K562 (cell line): ENCODE data around the gene TRANK1. TPM values are rescaled to one million over a fixed set of nuclear protein-coding genes. Genes with fewer than 3 reads are reported as not detected.

Source experiments
- ATAC-seq: fragments of 200-7000 bp; cut with Tn5 transposase; 3 replicates; pipeline ENCODE4 v1.9.1; 2020; ENCODE audit warnings: moderate library complexity
- BruUV-seq: library from RNA; stranded (reverse); fragments of 400-500 nt; replicated peaks from 2 replicates; lab custom pipeline; 2021; lab: Mats Ljungman, UMichigan
- CTCF ChIA-PET: fragments of 300-600 bp; formaldehyde crosslinking; extraction: SDS; loops from one replicate; lab custom pipeline; 2021; ENCODE audit warnings: low intra/inter-chr PET ratio; lab: Yijun Ruan, JAX
- POLR2A ChIA-PET: fragments of 300-600, 350-650 bp; sonication (Branson Sonifier 250); formaldehyde crosslinking; extraction: SDS; loops from one replicate; lab custom pipeline; 2021; ENCODE audit warnings: antibody characterized with exemption, inconsistent platforms; lab: Yijun Ruan, JAX
- DNase-seq, 4 experiments: peaks; one replicate each; pipeline versions ENCODE4 v3.0.0 to v3.0.0-alpha.2; 2011 to 2018; ENCODE audit warnings: low spot score in 3 of 4, mixed read lengths in 3 of 4; ENCODE audit errors: extremely low read depth in 1 of 4
- FAIRE-seq: peaks from 2 replicates; lab custom pipeline; 2011; peaks lifted over from hg19 to GRCh38; lab: Jason Lieb, UNC
- H2AFZ ChIP-seq: 2 replicates; pipeline ENCODE4 v1.6.0; 2011; ENCODE audit warnings: low read depth, low read length, control low read depth, inconsistent platforms
- H3K27ac ChIP-seq: fragments of 200-600 bp; 3 replicates; pipeline ENCODE4 v1.8.0; 2011; ENCODE audit warnings: low read depth, mild to moderate bottlenecking, control low read depth, inconsistent platforms, low read length, moderate library complexity, mixed read lengths; ENCODE audit errors: extremely low read depth
- H3K27me3 ChIP-seq, 2 experiments: fragments of 300-600 bp in 1 of 2; 2 replicates in 1 of 2; 3 replicates in 1 of 2; pipeline versions ENCODE4 v1.6.0 to v1.8.0; 2011; ENCODE audit warnings: inconsistent platforms in 2 of 2, low read length in 2 of 2, mild to moderate bottlenecking in 1 of 2, mixed read lengths in 1 of 2, moderate library complexity in 1 of 2; ENCODE audit not compliant: control insufficient read depth in 2 of 2, insufficient read depth in 2 of 2
- H3K36me3 ChIP-seq: fragments of 300-600 bp; 3 replicates; pipeline ENCODE4 v1.8.0; 2011; ENCODE audit warnings: mild to moderate bottlenecking, low read length, inconsistent platforms; ENCODE audit not compliant: control insufficient read depth, insufficient read depth
- H3K4me1 ChIP-seq, 2 experiments: fragments of 200-600 bp in 1 of 2; replicated peaks in 1 of 2; 2 replicates in 1 of 2; 3 replicates in 1 of 2; pipeline versions ENCODE4 v1.5.1 to v1.8.0; 2011; ENCODE audit warnings: inconsistent platforms in 2 of 2, low read length in 2 of 2, mild to moderate bottlenecking in 1 of 2, mixed read lengths in 1 of 2, moderate library complexity in 1 of 2; ENCODE audit not compliant: control insufficient read depth in 2 of 2, insufficient read depth in 2 of 2
- H3K4me2 ChIP-seq: 2 replicates; pipeline ENCODE4 v1.6.1; 2011; ENCODE audit warnings: low read length, control low read depth, inconsistent platforms, mixed read lengths; ENCODE audit not compliant: insufficient read depth
- H3K4me3 ChIP-seq: fragments of 200-600 bp; sonication (generic), shearing (Covaris generic); 2 replicates; pipeline ENCODE4 v1.5.1; 2016; ENCODE audit warnings: control low read depth, inconsistent platforms
- H3K79me2 ChIP-seq: fragments of 200-600 bp; 3 replicates; pipeline ENCODE4 v1.8.0; 2011; ENCODE audit warnings: low read length, inconsistent platforms; ENCODE audit not compliant: control insufficient read depth, insufficient read depth
- H3K9ac ChIP-seq, 2 experiments: 2 replicates each; pipeline versions ENCODE4 v1.6.0 to v1.6.1; 2011; ENCODE audit warnings: low read depth in 2 of 2, low read length in 2 of 2, control low read depth in 1 of 2, inconsistent platforms in 1 of 2, mild to moderate bottlenecking in 1 of 2, mixed read lengths in 1 of 2; ENCODE audit not compliant: insufficient read depth in 1 of 2
- H3K9me1 ChIP-seq: one replicate; pipeline ENCODE4 v1.6.0; 2011; ENCODE audit warnings: inconsistent platforms, mild to moderate bottlenecking, low read length, moderate library complexity; ENCODE audit not compliant: control insufficient read depth, insufficient read depth
- H3K9me3 ChIP-seq: replicated peaks from 2 replicates; pipeline ENCODE4 v1.5.1; 2011; ENCODE audit warnings: low read depth, low read length, inconsistent platforms; ENCODE audit not compliant: control insufficient read depth, insufficient read depth
- H4K20me1 ChIP-seq: replicated peaks from 2 replicates; pipeline ENCODE4 v1.6.1; 2011; ENCODE audit warnings: low read length, inconsistent platforms, mixed read lengths; ENCODE audit not compliant: control insufficient read depth, insufficient read depth
- ASH1L ChIP-seq: fragments of 450-650 bp; IDR thresholded peaks from 2 replicates; pipeline ENCODE4 v1.6.1; 2018; ENCODE audit warnings: borderline replicate concordance, mild to moderate bottlenecking, low read depth; ENCODE audit not compliant: partially characterized antibody
- C11orf30 ChIP-seq: fragments of 450-650 bp; IDR thresholded peaks from 2 replicates; pipeline ENCODE4 v1.6.1; 2016; ENCODE audit warnings: low read depth, mild to moderate bottlenecking
- CBX2 ChIP-seq: fragments of 200-600 bp; sonication (generic); IDR thresholded peaks from one replicate; pipeline ENCODE4 v1.6.1; 2012; ENCODE audit warnings: mild to moderate bottlenecking, low read length, inconsistent platforms; ENCODE audit not compliant: insufficient read depth, poor library complexity, severe bottlenecking
- FUS ChIP-seq: fragments of 200-400 bp; formaldehyde crosslinking; optimal IDR thresholded peaks from 2 replicates; pipeline ENCODE3; 2017; ENCODE audit warnings: low read depth, low read length
- HDGF ChIP-seq: fragments of 450-650 bp; IDR thresholded peaks from 2 replicates; pipeline ENCODE4 v1.6.1; 2016
- HNRNPUL1 ChIP-seq: fragments of 200-400 bp; formaldehyde crosslinking; IDR thresholded peaks from 2 replicates; pipeline ENCODE4 v1.6.1; 2017; ENCODE audit warnings: low read length
- HOXB6 ChIP-seq: fragments of 250-450 bp; sonication (Bioruptor Pico); IDR thresholded peaks from 2 replicates; pipeline ENCODE4 v1.5.1; 2022; ENCODE audit warnings: mild to moderate bottlenecking, borderline replicate concordance
- HSF4 ChIP-seq: fragments of 250-450 bp; sonication (Bioruptor Pico); IDR thresholded peaks from 2 replicates; pipeline ENCODE4 v2.1.2; 2022; ENCODE audit warnings: mild to moderate bottlenecking, moderate library complexity, borderline replicate concordance
- JUN ChIP-seq, 2 experiments: sonication (generic) in 1 of 2; formaldehyde crosslinking in 1 of 2; IDR thresholded peaks; 2 replicates each; pipeline versions ENCODE4 v1.6.1 to v1.8.0; 2012 to 2022; ENCODE audit warnings: borderline replicate concordance in 2 of 2, mild to moderate bottlenecking in 2 of 2, improper control_type of control experiment in 1 of 2, low read depth in 1 of 2, low read length in 1 of 2, missing genetic modification reagents in 1 of 2
- NFATC3 ChIP-seq: fragments of 450-650 bp; IDR thresholded peaks from 2 replicates; pipeline ENCODE4 v1.6.1; 2017; ENCODE audit warnings: mild to moderate bottlenecking
- RAD21 ChIP-seq, 2 experiments: fragments of 250-450 bp in 1 of 2; fragments of 450-650 bp in 1 of 2; sonication (Bioruptor Pico) in 1 of 2; formaldehyde crosslinking in 1 of 2; IDR thresholded peaks in 1 of 2; conservative IDR thresholded peaks in 1 of 2; 2 replicates each; pipeline versions ENCODE4 v1.4.0 to v1.8.0; 2020 to 2022; ENCODE audit warnings: mild to moderate bottlenecking in 2 of 2, moderate library complexity in 1 of 2
- RFX1 ChIP-seq: fragments of 450-650 bp; IDR thresholded peaks from 2 replicates; pipeline ENCODE4 v1.6.1; 2016; ENCODE audit warnings: mild to moderate bottlenecking, moderate library complexity
- ZNF57 ChIP-seq: fragments of 450-650 bp; formaldehyde crosslinking; IDR thresholded peaks from 2 replicates; pipeline ENCODE4 v1.4.0; 2020; ENCODE audit warnings: mild to moderate bottlenecking, moderate library complexity
- WGBS: fragments of 100-300 bp; shearing (Covaris generic); methylation state at CpG from one replicate; pipeline ENCODE4 v1.1.6; 2016; ENCODE audit warnings: low coverage, mixed read lengths; ENCODE audit not compliant: insufficient coverage; ENCODE audit errors: missing lambda C conversion rate; 5-methylcytosine and 5-hydroxymethylcytosine counted together
- in situ Hi-C: fragments of 300-500 bp; cut with MboI; formaldehyde crosslinking; loops from 4 replicates; pipeline ENCODE4 v1.15.0; 2018; ENCODE audit warnings: inconsistent platforms, mixed read lengths
- intact Hi-C: fragments of 100-400 bp; cut with micrococcal nuclease; formaldehyde crosslinking; loops from 2 replicates; pipeline ENCODE4 v1.14.2; 2022
- polyA plus RNA-seq, 8 experiments: library from polyadenylated mRNA; depleted of rRNA in 4 of 8; stranded (reverse) in 5 of 8; unstranded in 3 of 8; fragments of >200 nt; fragmentation: Nextera tagmentation in 2 of 8; fragmentation: Illumina TruSeq in 1 of 8; extraction: Ambion mirVana in 2 of 8; extraction: Trizol in 1 of 8; gene quantifications; 2 replicates each; pipeline versions ENCODE4 v1.2.1 to v1.2.3, GENCODE V29; 2011 to 2014; ENCODE audit warnings: inconsistent platforms in 1 of 8, missing spikeins in 1 of 8
- total RNA-seq, 7 experiments: library from RNA; depleted of rRNA in 6 of 7; stranded (reverse); fragments of >200 nt in 6 of 7; fragmentation: Illumina TruSeq in 2 of 7; extraction: Trizol in 2 of 7; gene quantifications; 2 replicates each; pipeline versions ENCODE4 v1.2.1 to v1.2.3, GENCODE V29; 2011 to 2021; ENCODE audit warnings: low replicate concordance in 1 of 7
- TF ChIP-seq, protein P1 (sequence below): fragments of 250-450 bp; sonication (Bioruptor Pico); IDR thresholded peaks from 2 replicates; pipeline ENCODE4 v1.5.0; 2020; ENCODE audit warnings: mild to moderate bottlenecking

Gene TRANK1
- total and polyA plus RNA-seq, 9 of the 15 experiments (the other 6 are each of a cell fraction or from before 2014, with no cell fraction given) = 0.41 to 5.3 (median 2.1) TPM

DNA sequence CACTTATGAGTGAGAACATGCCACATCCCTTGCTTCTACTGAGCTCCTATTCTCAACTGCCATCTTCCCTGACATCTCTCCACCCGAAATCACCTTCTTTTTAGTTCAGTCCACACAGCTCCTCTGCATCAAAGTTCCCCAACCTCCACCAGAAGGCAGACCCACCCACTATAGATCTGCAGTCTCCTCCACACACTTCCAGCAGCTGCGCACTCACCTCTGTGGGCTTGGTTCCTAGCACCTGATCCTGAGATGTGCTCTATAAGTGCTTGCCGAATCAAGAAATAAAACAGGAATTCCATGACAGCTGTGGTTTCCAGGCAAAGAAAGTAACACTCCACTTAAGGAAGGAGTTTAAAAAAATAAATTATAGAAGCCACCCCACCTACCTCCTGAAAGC, 85.4 kb downstream of the TRANK1 start (continued):
- no peak for TF ChIP-seq CBX2
- no peak for TF ChIP-seq HNRNPUL1
- TF ChIP-seq, protein P1, sequence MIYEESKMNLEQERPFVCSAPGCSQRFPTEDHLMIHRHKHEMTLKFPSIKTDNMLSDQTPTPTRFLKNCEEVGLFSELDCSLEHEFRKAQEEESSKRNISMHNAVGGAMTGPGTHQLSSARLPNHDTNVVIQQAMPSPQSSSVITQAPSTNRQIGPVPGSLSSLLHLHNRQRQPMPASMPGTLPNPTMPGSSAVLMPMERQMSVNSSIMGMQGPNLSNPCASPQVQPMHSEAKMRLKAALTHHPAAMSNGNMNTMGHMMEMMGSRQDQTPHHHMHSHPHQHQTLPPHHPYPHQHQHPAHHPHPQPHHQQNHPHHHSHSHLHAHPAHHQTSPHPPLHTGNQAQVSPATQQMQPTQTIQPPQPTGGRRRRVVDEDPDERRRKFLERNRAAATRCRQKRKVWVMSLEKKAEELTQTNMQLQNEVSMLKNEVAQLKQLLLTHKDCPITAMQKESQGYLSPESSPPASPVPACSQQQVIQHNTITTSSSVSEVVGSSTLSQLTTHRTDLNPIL = no peak
- TF ChIP-seq C11orf30 = no peak
- no peak for TF ChIP-seq RFX1

DNA sequence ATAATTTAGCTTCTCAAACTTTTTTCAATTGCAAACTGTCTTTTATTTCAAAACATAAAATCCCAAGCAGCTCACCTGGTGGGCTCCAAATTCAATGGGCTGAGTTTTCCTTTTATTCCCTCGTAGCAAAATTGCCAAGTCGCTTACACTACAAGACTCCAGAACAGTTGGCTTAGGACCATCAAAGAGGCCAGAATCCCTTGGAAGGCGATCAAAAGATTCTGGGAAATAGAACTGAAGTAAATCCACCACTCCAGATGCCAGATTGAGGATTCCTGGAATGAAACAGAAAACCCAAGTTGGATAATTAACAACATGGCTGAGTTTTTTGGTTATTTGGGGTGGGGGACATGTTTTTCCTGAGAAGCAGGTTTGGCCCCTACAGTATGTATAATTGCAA, 92.8 kb downstream of the TRANK1 start:
- no peaks in the 10 kb centered on the region for H4K20me1 ChIP-seq
- no peaks in the 10 kb centered on the region for H3K36me3 ChIP-seq
- DNase-seq (no peak), FAIRE-seq (no peak), ATAC-seq (no peak)
- peaks cover 15 to 29% of the 10 kb centered on the region in 2 experiments for H3K27me3 ChIP-seq
- no peak for TF ChIP-seq HSF4 (CRISPR knock-in tag)
- TF ChIP-seq HOXB6 (CRISPR knock-in tag) = no peak
- no peak for TF ChIP-seq JUN (IDR thresholded peaks at IDR 0.05; ENCODE audit: borderline replicate concordance, low read depth, low read length)
- no peak for TF ChIP-seq JUN (CRISPR knock-in tag; IDR thresholded peaks at IDR 0.05; ENCODE audit: borderline replicate concordance)
- no peak for TF ChIP-seq ZNF57
- no peak for TF ChIP-seq ASH1L
- TF ChIP-seq NFATC3 = no peak
- TF ChIP-seq FUS = no peak
- TF ChIP-seq HDGF = no peak
- no peak for TF ChIP-seq RAD21 (CRISPR knock-in tag; conservative IDR thresholded peaks at IDR 0.05 in 1 of 2, IDR thresholded peaks at IDR 0.05 in 1 of 2)
- BruUV-seq = no TSS peak
- ChIA-PET CTCF (no interaction called here), POLR2A (interaction anchor here (0.6 to 0.7 kb wide), 2 partner anchors 17 to 25 kb away, joined by 3 to 4 read pairs; no protein-coding TSS in a partner anchor)
- WGBS = 3% methylated on average over 3 of the region's 3 CpGs
- H3K27ac ChIP-seq = no peak overlapping the region
- no peak overlapping the region for H3K4me2 ChIP-seq
- H3K9me3 ChIP-seq = no peaks in the 10 kb centered on the region
- H3K9me1 ChIP-seq = no peaks in the 10 kb centered on the region
- H2AFZ ChIP-seq = no peak overlapping the region
- H3K9ac ChIP-seq = no peak overlapping the region
- no peak overlapping the region for H3K4me3 ChIP-seq
- intact Hi-C loops = no loop called here
- in situ Hi-C loops = loop anchor here (25.0 kb wide), 1 partner anchor 115 kb away; no protein-coding TSS in a partner anchor
- no peaks in the 10 kb centered on the region for H3K4me1 ChIP-seq
- no peaks in the 10 kb centered on the region for H3K79me2 ChIP-seq
